HepG2 (cell line): Measurements from ENCODE around the gene CDK14. TPM values are rescaled to one million over a fixed set of nuclear protein-coding genes. Genes with fewer than 3 reads are reported as not detected.

ENCODE experiments used
- ATAC-seq: fragments of 200-7000 bp; cut with Tn5 transposase; 3 replicates; pipeline ENCODE4 v1.9.1; 2020; ENCODE audit warnings: mild to moderate bottlenecking, moderate library complexity
- BruUV-seq: library from RNA; stranded (reverse); fragments of 400-500 nt; replicated peaks from 2 replicates; lab custom pipeline; 2021; lab: Mats Ljungman, UMichigan
- CTCF ChIA-PET: fragments of 300-600 bp; formaldehyde crosslinking; extraction: SDS; loops from one replicate; lab custom pipeline; 2021; ENCODE audit warnings: low total read pairs, inconsistent platforms, low intra/inter-chr PET ratio; lab: Yijun Ruan, JAX
- POLR2A ChIA-PET: fragments of 350-600 bp; sonication (Branson Sonifier 250); formaldehyde crosslinking; loops from one replicate; lab custom pipeline; 2020; ENCODE audit warnings: antibody characterized with exemption, inconsistent platforms; lab: Yijun Ruan, JAX
- DNase-seq: peaks from one replicate; pipeline ENCODE4 v3.0.0-alpha.2; 2015; ENCODE audit warnings: low spot score
- FAIRE-seq: peaks from 3 replicates; lab custom pipeline; 2011; peaks lifted over from hg19 to GRCh38; lab: Jason Lieb, UNC
- H2AFZ ChIP-seq: one replicate; pipeline ENCODE4 v1.6.1; 2011; ENCODE audit warnings: low read length, inconsistent platforms
- H3K27ac ChIP-seq: fragments of 300-600 bp; 3 replicates; pipeline ENCODE4 v1.8.0; 2011; ENCODE audit warnings: mixed run types, mild to moderate bottlenecking, mixed read lengths, low read length, inconsistent platforms; ENCODE audit not compliant: insufficient read depth; ENCODE audit errors: extremely low read length
- H3K27me3 ChIP-seq, 2 experiments: fragments of 200-600 bp in 1 of 2; 2 replicates in 1 of 2; 3 replicates in 1 of 2; pipeline versions ENCODE4 v1.6.0 to v1.8.0; 2011; ENCODE audit warnings: low read length in 2 of 2, mild to moderate bottlenecking in 2 of 2, moderate library complexity in 2 of 2, inconsistent platforms in 1 of 2; ENCODE audit not compliant: insufficient read depth in 2 of 2, control insufficient read depth in 1 of 2
- H3K36me3 ChIP-seq, 2 experiments: fragments of 200-600 bp in 1 of 2; replicated peaks in 1 of 2; 2 replicates in 1 of 2; 3 replicates in 1 of 2; pipeline versions ENCODE4 v1.5.1 to v1.8.0; 2011; ENCODE audit warnings: low read length in 2 of 2, inconsistent platforms in 1 of 2; ENCODE audit not compliant: insufficient read depth in 2 of 2, control insufficient read depth in 1 of 2
- H3K4me1 ChIP-seq: 2 replicates; pipeline ENCODE4 v1.5.1; 2012; ENCODE audit warnings: low read length, inconsistent platforms; ENCODE audit not compliant: insufficient read depth
- H3K4me2 ChIP-seq: 2 replicates; pipeline ENCODE4 v1.6.0; 2011; ENCODE audit warnings: low read depth, low read length, inconsistent platforms
- H3K4me3 ChIP-seq, 3 experiments: fragments of 200-600 bp in 1 of 3; sonication (generic), shearing (Covaris generic) in 1 of 3; replicated peaks in 1 of 3; 2 replicates each; pipeline ENCODE4 v1.5.1; 2011 to 2016; ENCODE audit warnings: low read length in 3 of 3, inconsistent platforms in 2 of 3, low read depth in 2 of 3, mild to moderate bottlenecking in 2 of 3, control low read depth in 1 of 3, mixed read lengths in 1 of 3; ENCODE audit not compliant: insufficient read depth in 1 of 3
- H3K79me2 ChIP-seq: one replicate; pipeline ENCODE4 v1.6.1; 2011; ENCODE audit warnings: low read length, inconsistent platforms; ENCODE audit not compliant: insufficient read depth
- H3K9ac ChIP-seq: 2 replicates; pipeline ENCODE4 v1.6.0; 2011; ENCODE audit warnings: mild to moderate bottlenecking, low read depth, low read length, inconsistent platforms; ENCODE audit not compliant: insufficient read depth
- H3K9me3 ChIP-seq: 2 replicates; pipeline ENCODE4 v1.5.1; 2012; ENCODE audit warnings: mild to moderate bottlenecking, low read length
- H4K20me1 ChIP-seq: 2 replicates; pipeline ENCODE4 v1.6.0; 2011; ENCODE audit warnings: inconsistent platforms, mild to moderate bottlenecking, low read length, moderate library complexity; ENCODE audit not compliant: insufficient read depth
- HOXA3 ChIP-seq: sonication (generic); formaldehyde crosslinking; IDR thresholded peaks from 2 replicates; pipeline ENCODE4 v1.5.0; 2020; ENCODE audit warnings: missing genetic modification reagents
- KLF15 ChIP-seq: sonication (generic); formaldehyde crosslinking; IDR thresholded peaks from 2 replicates; pipeline ENCODE4 v1.8.1; 2023; ENCODE audit warnings: borderline replicate concordance, mild to moderate bottlenecking, inconsistent platforms, missing genetic modification reagents, mixed read lengths
- KLF9 ChIP-seq: IDR thresholded peaks from 2 replicates; pipeline ENCODE4 v1.6.1; 2016; ENCODE audit warnings: low read depth
- NFE2 ChIP-seq: sonication (generic); formaldehyde crosslinking; IDR thresholded peaks from 2 replicates; pipeline ENCODE4 v1.4.0; 2020; ENCODE audit warnings: missing genetic modification reagents
- PTBP1 ChIP-seq: fragments of 200-400 bp; formaldehyde crosslinking; IDR thresholded peaks from 2 replicates; pipeline ENCODE4 v1.6.1; 2018; ENCODE audit warnings: low read length, low read depth; ENCODE audit not compliant: poor library complexity, severe bottlenecking
- ZBTB43 ChIP-seq: sonication (generic); formaldehyde crosslinking; conservative IDR thresholded peaks from 2 replicates; pipeline ENCODE4 v1.4.0; 2020; ENCODE audit warnings: missing genetic modification reagents
- ZEB1 ChIP-seq: IDR thresholded peaks from 2 replicates; pipeline ENCODE4 v1.6.1; 2012; ENCODE audit warnings: mild to moderate bottlenecking, low read depth, inconsistent platforms; ENCODE audit not compliant: insufficient replicate concordance
- ZMAT3 ChIP-seq: sonication (generic); formaldehyde crosslinking; conservative IDR thresholded peaks from 2 replicates; pipeline ENCODE4 v1.7.0; 2021; ENCODE audit warnings: missing genetic modification reagents
- ZNF143 ChIP-seq: sonication (generic); formaldehyde crosslinking; IDR thresholded peaks from 2 replicates; pipeline ENCODE4 v1.4.0; 2020; ENCODE audit warnings: missing genetic modification reagents
- ZNF17 ChIP-seq: sonication (generic); formaldehyde crosslinking; IDR thresholded peaks from 2 replicates; pipeline ENCODE4 v1.5.0; 2020; ENCODE audit warnings: mild to moderate bottlenecking, missing genetic modification reagents
- ZNF296 ChIP-seq: sonication (generic); formaldehyde crosslinking; conservative IDR thresholded peaks from 2 replicates; pipeline ENCODE4 v1.5.0; 2020; ENCODE audit warnings: mild to moderate bottlenecking, missing genetic modification reagents
- ZNF407 ChIP-seq: sonication (generic); formaldehyde crosslinking; IDR thresholded peaks from one replicate; pipeline ENCODE4 v1.5.1; 2020; ENCODE audit warnings: mild to moderate bottlenecking, missing genetic modification reagents; ENCODE audit errors: not compliant biosample characterization
- ZNF790 ChIP-seq: sonication (generic); formaldehyde crosslinking; IDR thresholded peaks from 2 replicates; pipeline ENCODE4 v1.8.0; 2022; ENCODE audit warnings: missing genetic modification reagents, mild to moderate bottlenecking, borderline replicate concordance
- WGBS: methylation state at CpG from one replicate; pipeline ENCODE4 v1.1.6; 2017; ENCODE audit warnings: low lambda C conversion rate; 5-methylcytosine and 5-hydroxymethylcytosine counted together
- in situ Hi-C: cut with HindIII; loops from 2 replicates; pipeline ENCODE4 v1.10.0; 2017; ENCODE audit warnings: low pct_unique_long_range_greater_than_20kb; ENCODE audit not compliant: extremely low pct_ligation_motif_present
- intact Hi-C: fragments of 100-400 bp; cut with micrococcal nuclease; formaldehyde crosslinking; loops from one replicate; pipeline ENCODE4 v1.10.0; 2022; ENCODE audit not compliant: unreplicated experiment
- polyA plus RNA-seq, 8 experiments: library from polyadenylated mRNA; depleted of rRNA in 3 of 8; stranded (reverse) in 7 of 8; unstranded in 1 of 8; fragments of >200 nt; fragmentation: Illumina TruSeq in 4 of 8; extraction: Trizol in 4 of 8; gene quantifications; 2 replicates each; pipeline versions ENCODE4 v1.2.1 to v1.2.3, GENCODE V29; 2011 to 2016; ENCODE audit warnings: low read depth in 4 of 8, missing spikeins in 1 of 8, mixed read lengths in 1 of 8; ENCODE audit not compliant: insufficient read depth in 1 of 8
- total RNA-seq, 5 experiments: library from RNA; depleted of rRNA; stranded (reverse); fragments of >200 nt; fragmentation: Illumina TruSeq; extraction: Trizol; gene quantifications; 2 replicates each; pipeline ENCODE4 v1.2.3, GENCODE V29; 2016; ENCODE audit warnings: low read depth in 1 of 5

Gene CDK14
- total and polyA plus RNA-seq, 2 of the 13 experiments (the other 11 are each of a cell fraction or from before 2014, with no cell fraction given), result 0.26 to 0.71 TPM

GRCh38 chr7:90853205-90853604, 257.1 kb downstream of the CDK14 start (continued):
- TF ChIP-seq ZNF17 (CRISPR knock-in tag) (no peak), ZBTB43 (CRISPR knock-in tag) (no peak), HOXA3 (CRISPR knock-in tag) (no peak), KLF9 (CRISPR knock-in tag) (no peak), ZMAT3 (no peak)

GRCh38 chr7:90856351-90857070, 260.4 kb downstream of the CDK14 start:
- Histone ChIP-seq H2AFZ (no peak overlapping the region), H3K27me3 (no peaks in the 10 kb centered on the region), H4K20me1 (no peaks in the 10 kb centered on the region), H3K79me2 (no peaks in the 10 kb centered on the region), H3K4me3 (no peak overlapping the region), H3K4me1 (no peaks in the 10 kb centered on the region), H3K27ac (no peak overlapping the region), H3K36me3 (no peaks in the 10 kb centered on the region), H3K9me3 (no peaks in the 10 kb centered on the region), H3K9ac (no peak overlapping the region), H3K4me2 (no peak overlapping the region)
- ATAC-seq (no peak), FAIRE-seq (no peak), DNase-seq (no peak)
- WGBS, result 70% methylated on average over 6 of the region's 6 CpGs
- intact Hi-C loops, result no loop called here
- in situ Hi-C loops, result no loop called here
- BruUV-seq, result no TSS peak
- ChIA-PET POLR2A (no interaction called here), CTCF (no interaction called here)
- no peak for TF ChIP-seq KLF15 (CRISPR knock-in tag)
- TF ChIP-seq NFE2 (CRISPR knock-in tag), result no peak
- no peak for TF ChIP-seq PTBP1
- no peak for TF ChIP-seq ZNF407 (CRISPR knock-in tag)
- no peak for TF ChIP-seq ZNF296 (CRISPR knock-in tag)
- no peak for TF ChIP-seq ZEB1
- no peak for TF ChIP-seq ZNF790 (CRISPR knock-in tag)
- TF ChIP-seq ZNF143 (CRISPR knock-in tag), result no peak
